Measurements from ENCODE around the gene TNFRSF1A.
"Not testable (repeated sequence)": the region's sequence is repeated elsewhere in the genome, so short reads cannot be mapped to it uniquely, and the experiment has no call there.

Gene TNFRSF1A

DNA sequence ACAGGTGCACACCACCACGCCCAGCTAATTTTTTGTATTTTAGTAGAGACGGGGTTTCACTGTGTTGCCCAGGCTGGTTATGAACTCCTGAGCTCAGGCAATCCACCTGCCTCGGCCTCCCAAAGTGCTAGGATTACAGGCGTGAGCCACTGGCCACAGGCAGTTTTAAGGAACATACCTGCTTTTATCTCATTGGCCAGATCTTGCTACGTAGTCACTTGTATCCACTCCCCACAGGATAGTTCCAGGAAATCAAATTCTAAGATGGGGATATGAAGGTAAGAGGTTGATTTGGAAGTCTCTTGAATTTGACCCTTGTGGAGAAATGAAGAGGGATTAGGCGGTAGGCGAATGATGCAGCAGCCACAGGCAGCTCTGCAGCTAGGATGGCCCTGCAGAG is 40.2 kb downstream of the TNFRSF1A start:
- H3K4me3 ChIP-seq: no peak overlapping the region
- DNase-seq (ENCODE audit: low spot score): no peak
- TF ChIP-seq, protein P1, sequence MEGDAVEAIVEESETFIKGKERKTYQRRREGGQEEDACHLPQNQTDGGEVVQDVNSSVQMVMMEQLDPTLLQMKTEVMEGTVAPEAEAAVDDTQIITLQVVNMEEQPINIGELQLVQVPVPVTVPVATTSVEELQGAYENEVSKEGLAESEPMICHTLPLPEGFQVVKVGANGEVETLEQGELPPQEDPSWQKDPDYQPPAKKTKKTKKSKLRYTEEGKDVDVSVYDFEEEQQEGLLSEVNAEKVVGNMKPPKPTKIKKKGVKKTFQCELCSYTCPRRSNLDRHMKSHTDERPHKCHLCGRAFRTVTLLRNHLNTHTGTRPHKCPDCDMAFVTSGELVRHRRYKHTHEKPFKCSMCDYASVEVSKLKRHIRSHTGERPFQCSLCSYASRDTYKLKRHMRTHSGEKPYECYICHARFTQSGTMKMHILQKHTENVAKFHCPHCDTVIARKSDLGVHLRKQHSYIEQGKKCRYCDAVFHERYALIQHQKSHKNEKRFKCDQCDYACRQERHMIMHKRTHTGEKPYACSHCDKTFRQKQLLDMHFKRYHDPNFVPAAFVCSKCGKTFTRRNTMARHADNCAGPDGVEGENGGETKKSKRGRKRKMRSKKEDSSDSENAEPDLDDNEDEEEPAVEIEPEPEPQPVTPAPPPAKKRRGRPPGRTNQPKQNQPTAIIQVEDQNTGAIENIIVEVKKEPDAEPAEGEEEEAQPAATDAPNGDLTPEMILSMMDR (IDR thresholded peaks at IDR 0.05): no peak
- H3K27ac ChIP-seq: no peak overlapping the region

DNA sequence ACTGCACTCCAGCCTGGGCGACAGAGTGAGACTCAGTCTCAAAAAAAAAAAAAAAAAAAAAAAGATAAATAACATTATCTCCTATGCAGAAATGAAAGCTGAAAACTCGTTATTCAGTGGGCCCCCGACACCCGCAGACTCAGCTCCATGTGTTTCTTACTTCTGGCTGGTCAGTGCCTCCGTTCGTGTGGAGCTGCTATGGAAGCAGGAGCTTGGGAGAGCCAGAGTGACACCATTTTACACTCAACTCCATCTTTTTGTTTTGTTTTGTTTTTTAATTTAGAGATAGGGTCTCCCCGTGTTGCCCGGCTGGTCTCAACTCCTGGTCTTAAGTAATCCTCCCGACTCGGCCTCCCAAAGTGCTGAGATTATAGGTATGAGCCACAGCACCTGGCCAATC is 44.7 kb downstream of the TNFRSF1A start:
- Histone ChIP-seq H3K4me3 (no peak overlapping the region), H3K27ac (no peak overlapping the region)
- DNase-seq (ENCODE audit: low spot score): no peak
- TF ChIP-seq, protein P1 (IDR thresholded peaks at IDR 0.05): no peak

DNA sequence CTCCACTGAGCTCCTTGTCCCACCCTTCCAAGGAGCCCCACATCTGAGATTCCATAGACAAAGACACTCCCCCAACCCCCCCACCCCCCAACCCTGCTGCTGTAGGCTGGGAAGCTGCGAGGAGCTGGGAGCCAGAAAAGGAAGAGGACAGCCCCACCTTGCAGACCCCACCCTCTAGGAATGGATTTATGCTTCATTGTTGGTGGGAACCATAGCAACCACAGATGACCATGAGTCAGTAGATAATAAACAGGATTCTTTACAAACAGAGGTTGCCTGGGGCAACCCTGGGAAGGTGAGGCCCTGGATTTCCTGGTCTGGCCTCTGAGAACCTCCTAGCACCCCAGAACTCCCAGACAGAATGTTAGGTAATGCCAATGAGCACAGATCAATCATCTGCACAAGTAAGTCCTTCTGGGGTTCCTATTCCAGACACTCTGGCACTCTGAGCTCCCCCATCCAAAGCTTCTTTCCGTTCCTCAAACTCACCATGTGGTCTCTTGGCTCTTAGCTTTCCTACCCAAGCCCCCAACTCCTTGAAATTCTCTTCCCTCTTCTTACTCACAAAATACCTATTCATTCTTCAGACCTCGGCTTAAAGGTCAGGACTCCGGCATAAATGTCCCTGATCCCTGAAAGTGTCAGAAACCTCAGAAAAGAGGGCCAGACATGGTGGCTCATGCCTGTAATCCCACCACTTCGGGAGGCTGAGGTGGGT is 46.6 kb downstream of the TNFRSF1A start:
- H3K27ac ChIP-seq: peak overlapping the region in 1 of 2 donors; percentile 32
- TF ChIP-seq, protein P1 (IDR thresholded peaks at IDR 0.05): no peak
- H3K4me3 ChIP-seq: no peak overlapping the region
- peak; percentile 73 for DNase-seq (ENCODE audit: low spot score)

GRCh38 chr12:6294156-6295093 is 47.5 kb downstream of the TNFRSF1A start:
- Histone ChIP-seq H3K4me3 (no peak overlapping the region), H3K27ac (peak overlapping the region in 1 of 2 donors; percentile 32)
- peak; percentile 64 for DNase-seq (ENCODE audit: low spot score)

GRCh38 chr12:6292606-6293005 is 49.3 kb downstream of the TNFRSF1A start:
- TF ChIP-seq, protein P1 (IDR thresholded peaks at IDR 0.05): no peak
- Histone ChIP-seq H3K4me3 (no peak overlapping the region), H3K27ac (no peak overlapping the region)
- no peak for DNase-seq (ENCODE audit: low spot score)

More at GRCh38 chr12:6294156-6295093, 47.5 kb downstream of the TNFRSF1A start:
- TF ChIP-seq, protein P1 (IDR thresholded peaks at IDR 0.05): no peak

DNA sequence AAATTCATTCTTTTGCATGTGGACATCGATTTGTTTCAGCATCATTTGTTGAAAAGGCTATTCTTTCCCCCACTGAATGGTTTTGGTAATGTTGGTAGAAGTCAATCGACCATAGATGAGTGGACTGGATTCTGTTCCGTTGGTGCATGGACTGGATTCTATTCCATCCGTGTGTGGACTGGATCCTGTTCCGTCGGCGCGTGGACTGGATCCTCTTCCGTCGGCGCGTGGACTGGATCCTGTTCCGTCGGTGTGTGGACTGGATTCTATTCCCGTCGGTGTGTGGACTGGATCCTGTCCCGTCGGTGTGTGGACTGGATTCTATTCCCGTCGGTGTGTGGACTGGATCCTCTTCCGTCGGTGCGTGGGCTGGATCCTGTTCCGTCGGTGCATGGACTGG is 52.0 kb downstream of the TNFRSF1A start:
- H3K27ac ChIP-seq; DNase-seq (ENCODE audit: low spot score); H3K4me3 ChIP-seq: not testable (repeated sequence)

DNA sequence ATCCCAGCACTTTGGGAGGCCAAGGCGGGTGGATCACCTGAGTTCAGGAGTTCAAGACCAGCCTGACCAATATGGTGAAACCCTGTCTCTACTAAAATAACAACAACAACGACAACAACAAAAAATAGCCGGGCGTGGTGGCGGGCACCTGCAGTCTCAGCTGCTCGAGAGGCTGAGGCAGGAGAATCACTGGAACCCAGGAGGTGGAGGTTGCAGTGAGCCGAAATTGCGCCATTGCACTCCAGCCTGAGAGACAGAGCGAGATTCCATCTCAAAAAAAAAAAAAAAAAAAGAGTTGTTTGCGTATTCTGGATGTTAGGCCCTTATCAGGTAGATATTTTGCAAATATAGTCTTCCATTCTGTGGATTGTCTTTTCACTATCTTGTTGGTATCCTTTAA is 52.8 kb downstream of the TNFRSF1A start:
- DNase-seq (ENCODE audit: low spot score); H3K4me3 ChIP-seq; H3K27ac ChIP-seq: not testable (repeated sequence)

DNA sequence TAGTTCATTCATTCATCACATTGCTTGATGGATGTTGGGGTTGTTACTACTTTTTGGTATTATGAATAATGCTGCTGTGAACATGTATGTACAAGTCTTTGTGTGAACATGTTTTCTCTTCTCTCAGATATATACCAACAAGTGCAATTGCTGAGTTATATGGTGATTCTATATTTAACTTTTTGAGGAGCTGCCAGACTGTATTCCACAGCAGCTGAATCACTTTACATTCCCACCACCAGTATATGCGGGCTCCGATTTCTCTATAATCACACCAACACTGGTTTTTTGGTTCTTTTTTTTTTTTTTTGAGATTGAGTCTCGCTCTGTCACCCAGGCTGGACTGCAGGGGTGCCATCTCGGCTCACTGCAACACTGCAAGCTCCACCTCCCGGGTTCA is 53.6 kb downstream of the TNFRSF1A start:
- Histone ChIP-seq H3K4me3 (no peak overlapping the region), H3K27ac (no peak overlapping the region)
- TF ChIP-seq, protein P1 (IDR thresholded peaks at IDR 0.05): no peak
- no peak for DNase-seq (ENCODE audit: low spot score)
